Activated naive CD4-positive, alpha-beta T cell treated with anti-CD3 and anti-CD28 coated beads, Interleukin-2, amount 10 ng/mL, durations not matched to agents 7 days and 5 days (primary cell): ENCODE results near the gene CEP63.
"Not testable (repeated sequence)": the region's sequence is repeated elsewhere in the genome, so short reads cannot be mapped to it uniquely, and the experiment has no call there.

Experiments
- CTCF ChIA-PET: fragments of 350-600 bp; sonication (Branson Sonifier 250); formaldehyde crosslinking; loops from one replicate; lab custom pipeline; 2021; ENCODE audit warnings: antibody characterized with exemption; lab: Charles Lee
- DNase-seq: peaks from one replicate; pipeline ENCODE4 v3.0.0-alpha.2; 2020
- H3K27ac Mint-ChIP-seq: one replicate; pipeline ENCODE4 v1.8.0; 2021; ENCODE audit warnings: mild to moderate bottlenecking, moderate library complexity, mixed read lengths
- H3K27me3 Mint-ChIP-seq: one replicate; pipeline ENCODE4 v1.8.0; 2021; ENCODE audit warnings: mild to moderate bottlenecking, mixed read lengths
- H3K36me3 Mint-ChIP-seq: one replicate; pipeline ENCODE4 v1.8.0; 2021; ENCODE audit warnings: mixed read lengths
- H3K4me1 Mint-ChIP-seq: one replicate; pipeline ENCODE4 v1.8.0; 2021; ENCODE audit warnings: mixed read lengths
- H3K4me3 Mint-ChIP-seq: one replicate; pipeline ENCODE4 v1.8.0; 2021; ENCODE audit warnings: mild to moderate bottlenecking, moderate library complexity, mixed read lengths
- H3K9me3 Mint-ChIP-seq: one replicate; pipeline ENCODE4 v1.8.0; 2021; ENCODE audit warnings: mixed read lengths

The CEP63 gene

DNA sequence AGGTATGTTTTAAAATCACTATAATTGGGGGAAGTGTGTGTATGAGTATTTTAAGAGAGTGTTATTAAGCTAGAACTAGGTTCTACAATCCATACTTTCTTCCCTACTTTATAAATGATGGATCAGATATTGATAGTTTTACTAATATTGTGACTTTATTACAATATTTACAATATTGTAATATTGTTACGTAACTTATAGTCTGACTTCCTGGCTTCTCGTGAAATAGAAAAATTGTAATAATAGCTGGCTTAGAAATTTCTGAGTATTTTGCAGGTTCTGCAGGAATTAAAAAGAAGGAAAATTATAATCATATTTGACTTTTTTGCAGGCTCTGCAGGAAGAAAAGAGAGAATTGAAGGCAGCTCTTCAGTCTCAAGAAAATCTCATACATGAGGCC lies 60.0 kb downstream of the CEP63 start:
- H3K4me3 Mint-ChIP-seq: no peak overlapping the region
- H3K27ac Mint-ChIP-seq: no peak overlapping the region
- peaks cover 36% of the 10 kb centered on the region for H3K36me3 Mint-ChIP-seq
- DNase-seq: no peak
- no peaks in the 10 kb centered on the region for H3K27me3 Mint-ChIP-seq
- H3K9me3 Mint-ChIP-seq: no peaks in the 10 kb centered on the region
- CTCF ChIA-PET: interaction anchor here (0.6 kb wide), 1 partner anchor 726 kb away, joined by 3 read pairs; no protein-coding TSS in a partner anchor
- peaks cover 23% of the 10 kb centered on the region for H3K4me1 Mint-ChIP-seq

- peaks cover 44% of the 10 kb centered on the region for H3K36me3 Mint-ChIP-seq
- no peak for DNase-seq
- no peak overlapping the region for H3K27ac Mint-ChIP-seq
- no peaks in the 10 kb centered on the region for H3K9me3 Mint-ChIP-seq
- no peaks in the 10 kb centered on the region for H3K27me3 Mint-ChIP-seq
- CTCF ChIA-PET: no interaction called here
- H3K4me3 Mint-ChIP-seq: no peak overlapping the region
- no peaks in the 10 kb centered on the region for H3K4me1 Mint-ChIP-seq
These were observed 66.9 kb downstream of the CEP63 start for GRCh38 chr3:134552784-134553183.

DNA sequence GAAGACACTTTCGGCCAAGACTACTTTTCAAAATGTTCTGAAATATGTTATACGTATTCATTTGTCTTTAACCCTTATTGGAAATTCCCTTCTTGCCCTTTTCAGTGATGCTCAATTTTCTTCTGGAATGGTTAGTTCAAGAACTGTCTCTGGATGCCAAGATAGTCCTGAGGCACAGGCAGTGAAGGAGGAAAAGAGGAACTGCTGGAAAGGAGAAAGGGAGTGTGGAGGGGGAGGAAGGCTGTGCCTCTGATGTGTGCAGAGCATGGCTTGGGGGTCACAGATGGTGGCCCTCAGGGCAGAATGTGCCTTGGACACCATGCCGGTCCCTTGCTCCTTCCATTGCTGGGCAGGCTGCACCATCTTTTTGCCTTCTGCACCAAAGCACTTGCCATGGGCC lies 73.7 kb downstream of the CEP63 start:
- H3K9me3 Mint-ChIP-seq: no peaks in the 10 kb centered on the region
- peaks cover 2% of the 10 kb centered on the region for H3K4me1 Mint-ChIP-seq
- H3K4me3 Mint-ChIP-seq: no peak overlapping the region
- CTCF ChIA-PET: no interaction called here
- no peaks in the 10 kb centered on the region for H3K27me3 Mint-ChIP-seq
- no peak overlapping the region for H3K27ac Mint-ChIP-seq
- H3K36me3 Mint-ChIP-seq: peaks cover 41% of the 10 kb centered on the region
- DNase-seq: no peak

GRCh38 chr3:134562055-134562454 lies 76.2 kb downstream of the CEP63 start:
- Mint-ChIP-seq H3K27me3 (no peaks in the 10 kb centered on the region), H3K9me3 (no peaks in the 10 kb centered on the region), H3K4me3 (no peak overlapping the region), H3K4me1 (peaks cover 2% of the 10 kb centered on the region), H3K27ac (no peak overlapping the region), H3K36me3 (peaks cover 43% of the 10 kb centered on the region)
- no peak for DNase-seq
- CTCF ChIA-PET: no interaction called here

- H3K9me3 Mint-ChIP-seq: peaks cover 2% of the 10 kb centered on the region
- CTCF ChIA-PET: no interaction called here
- DNase-seq: no peak
- peaks cover 2% of the 10 kb centered on the region for H3K4me1 Mint-ChIP-seq
- H3K27ac Mint-ChIP-seq: no peak overlapping the region
- H3K27me3 Mint-ChIP-seq: no peaks in the 10 kb centered on the region
- H3K4me3 Mint-ChIP-seq: no peak overlapping the region
- peaks cover 38% of the 10 kb centered on the region for H3K36me3 Mint-ChIP-seq
These were observed 77.7 kb downstream of the CEP63 start for GRCh38 chr3:134563601-134564000.

- Mint-ChIP-seq H3K4me1 (peaks cover 2% of the 10 kb centered on the region), H3K9me3 (peaks cover 7% of the 10 kb centered on the region), H3K4me3 (no peak overlapping the region), H3K27ac (no peak overlapping the region), H3K27me3 (no peaks in the 10 kb centered on the region), H3K36me3 (peaks cover 27% of the 10 kb centered on the region)
- DNase-seq: no peak
- CTCF ChIA-PET: no interaction called here
These were observed 79.1 kb downstream of the CEP63 start for GRCh38 chr3:134564991-134565390.

- peaks cover under 1% of the 10 kb centered on the region for H3K4me1 Mint-ChIP-seq
- no peak for DNase-seq
- no peak overlapping the region for H3K4me3 Mint-ChIP-seq
- no peaks in the 10 kb centered on the region for H3K27me3 Mint-ChIP-seq
- H3K9me3 Mint-ChIP-seq: peaks cover 17% of the 10 kb centered on the region
- CTCF ChIA-PET: no interaction called here
- peaks cover 13% of the 10 kb centered on the region for H3K36me3 Mint-ChIP-seq
- no peak overlapping the region for H3K27ac Mint-ChIP-seq
These were observed 81.7 kb downstream of the CEP63 start for GRCh38 chr3:134567605-134568004.

DNA sequence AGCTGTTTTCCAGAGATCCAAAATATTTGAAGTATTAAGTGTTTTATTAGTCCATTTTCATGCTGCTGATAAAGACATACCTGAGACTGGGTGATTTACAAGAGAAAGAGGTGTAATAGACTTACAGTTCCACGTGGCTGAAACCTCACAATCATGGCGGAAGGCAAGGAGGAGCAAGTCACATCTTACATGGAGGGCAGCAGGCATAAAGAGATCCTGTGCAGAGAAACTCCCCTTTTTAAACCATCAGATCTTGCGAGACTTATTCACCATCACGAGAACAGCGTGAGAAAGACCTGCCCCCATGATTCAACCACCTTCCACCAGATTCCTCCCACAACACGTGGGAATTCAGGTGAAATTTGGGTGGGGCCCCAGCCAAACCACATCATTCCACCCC lies 82.9 kb downstream of the CEP63 start:
- no peaks in the 10 kb centered on the region for H3K4me1 Mint-ChIP-seq
- CTCF ChIA-PET: no interaction called here
- H3K9me3 Mint-ChIP-seq: peaks cover 17% of the 10 kb centered on the region
- DNase-seq: no peak
- H3K36me3 Mint-ChIP-seq: peaks cover 7% of the 10 kb centered on the region
- no peaks in the 10 kb centered on the region for H3K27me3 Mint-ChIP-seq
- no peak overlapping the region for H3K4me3 Mint-ChIP-seq
- H3K27ac Mint-ChIP-seq: no peak overlapping the region

DNA sequence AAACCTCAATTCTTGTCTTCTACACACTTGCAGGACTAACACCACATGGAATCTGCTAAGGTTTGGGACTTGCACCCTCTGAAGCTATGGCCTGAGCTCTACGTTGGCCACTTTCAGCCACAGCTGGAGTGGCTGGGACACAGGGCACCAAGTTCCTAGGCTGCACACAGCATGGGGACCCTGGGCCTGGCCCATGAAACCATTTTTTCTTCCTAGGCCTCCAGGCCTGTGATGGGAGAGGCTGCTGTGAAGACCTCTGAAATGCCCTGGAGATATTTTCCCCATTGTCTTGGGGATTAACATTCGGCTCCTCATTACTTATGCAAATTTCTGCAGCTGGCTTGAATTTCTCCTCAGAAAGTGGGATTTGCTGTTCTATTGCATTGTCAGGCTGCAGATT lies 84.0 kb downstream of the CEP63 start:
- H3K36me3 Mint-ChIP-seq, CTCF ChIA-PET, H3K4me1 Mint-ChIP-seq, H3K4me3 Mint-ChIP-seq, H3K27me3 Mint-ChIP-seq, DNase-seq, H3K27ac Mint-ChIP-seq: not testable (repeated sequence)
- H3K9me3 Mint-ChIP-seq: peaks cover 17% of the 10 kb centered on the region

- Mint-ChIP-seq H3K4me3 (no peak overlapping the region), H3K27me3 (no peaks in the 10 kb centered on the region), H3K36me3 (no peaks in the 10 kb centered on the region), H3K9me3 (no peaks in the 10 kb centered on the region), H3K4me1 (no peaks in the 10 kb centered on the region), H3K27ac (no peak overlapping the region)
- no peak for DNase-seq
- CTCF ChIA-PET: no interaction called here
These were observed 90.6 kb downstream of the CEP63 start for GRCh38 chr3:134576426-134576825.

GRCh38 chr3:134576831-134577230 lies 91.0 kb downstream of the CEP63 start:
- DNase-seq: no peak
- no peaks in the 10 kb centered on the region for H3K9me3 Mint-ChIP-seq
- H3K27ac Mint-ChIP-seq: no peak overlapping the region
- no peaks in the 10 kb centered on the region for H3K36me3 Mint-ChIP-seq
- CTCF ChIA-PET: no interaction called here
- H3K27me3 Mint-ChIP-seq: no peaks in the 10 kb centered on the region
- no peaks in the 10 kb centered on the region for H3K4me1 Mint-ChIP-seq
- H3K4me3 Mint-ChIP-seq: no peak overlapping the region

GRCh38 chr3:134579141-134579665 lies 93.3 kb downstream of the CEP63 start:
- no peak for DNase-seq
- H3K27me3 Mint-ChIP-seq: no peaks in the 10 kb centered on the region
- H3K27ac Mint-ChIP-seq: no peak overlapping the region
- no peaks in the 10 kb centered on the region for H3K36me3 Mint-ChIP-seq
- H3K9me3 Mint-ChIP-seq: peaks cover 3% of the 10 kb centered on the region
- H3K4me1 Mint-ChIP-seq: no peaks in the 10 kb centered on the region
- no peak overlapping the region for H3K4me3 Mint-ChIP-seq
- CTCF ChIA-PET: no interaction called here

DNA sequence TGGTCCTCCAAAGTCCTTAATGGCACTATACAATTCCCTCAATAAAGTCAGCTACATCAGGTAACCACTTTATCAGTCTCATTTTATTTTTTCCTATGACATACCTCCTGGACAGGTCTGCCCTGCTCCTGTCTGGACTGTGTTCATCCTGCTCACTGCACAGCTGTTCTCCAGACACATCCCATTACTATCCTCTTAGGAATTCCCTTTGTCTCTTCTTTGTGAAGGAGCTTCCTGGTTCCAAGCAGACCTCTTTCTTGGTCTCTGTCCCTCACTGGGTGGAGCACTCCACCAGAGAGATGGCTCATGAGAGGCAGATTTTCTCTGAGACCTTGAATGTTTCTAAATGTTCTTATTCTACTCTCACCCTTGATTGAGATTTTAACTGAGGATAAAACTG lies 104.9 kb downstream of the CEP63 start:
- Mint-ChIP-seq H3K9me3 (no peaks in the 10 kb centered on the region), H3K27ac (no peak overlapping the region), H3K36me3 (no peaks in the 10 kb centered on the region), H3K4me3 (no peak overlapping the region), H3K4me1 (no peaks in the 10 kb centered on the region), H3K27me3 (peaks cover 8% of the 10 kb centered on the region)
- CTCF ChIA-PET: no interaction called here
- no peak for DNase-seq

- no peaks in the 10 kb centered on the region for H3K36me3 Mint-ChIP-seq
- no peaks in the 10 kb centered on the region for H3K9me3 Mint-ChIP-seq
- H3K4me1 Mint-ChIP-seq: no peaks in the 10 kb centered on the region
These were observed 106.9 kb downstream of the CEP63 start for GRCh38 chr3:134592806-134593205.

GRCh38 chr3:134594331-134594741 lies 108.5 kb downstream of the CEP63 start:
- CTCF ChIA-PET: no interaction called here
- H3K4me1 Mint-ChIP-seq: no peaks in the 10 kb centered on the region
- no peak overlapping the region for H3K27ac Mint-ChIP-seq
- no peak for DNase-seq
- no peak overlapping the region for H3K4me3 Mint-ChIP-seq
- H3K9me3 Mint-ChIP-seq: no peaks in the 10 kb centered on the region
- H3K27me3 Mint-ChIP-seq: peaks cover 16% of the 10 kb centered on the region
- H3K36me3 Mint-ChIP-seq: no peaks in the 10 kb centered on the region

More at GRCh38 chr3:134592806-134593205, 106.9 kb downstream of the CEP63 start:
- CTCF ChIA-PET: no interaction called here
- DNase-seq: no peak
- Mint-ChIP-seq H3K4me3 (no peak overlapping the region), H3K27me3 (peaks cover 9% of the 10 kb centered on the region), H3K27ac (no peak overlapping the region)

DNA sequence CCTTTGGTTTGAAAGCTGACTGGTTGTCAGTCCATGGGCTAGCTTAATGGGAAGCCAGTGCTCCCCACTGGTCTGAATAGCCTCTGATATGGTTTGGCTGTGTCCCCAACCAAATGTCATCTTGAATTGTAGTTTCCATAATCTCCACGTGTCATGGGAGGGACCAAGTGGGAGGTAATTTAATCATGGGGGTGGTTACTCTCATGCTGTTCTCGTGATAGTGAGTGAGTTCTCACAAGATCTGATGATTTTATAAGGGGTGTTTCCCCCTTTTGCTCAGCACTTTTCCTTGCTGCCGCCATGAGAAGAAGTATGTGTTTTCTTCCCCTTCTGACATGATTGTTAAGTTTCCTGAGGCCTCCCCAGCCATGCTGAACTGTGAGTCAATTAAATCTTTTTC lies 109.1 kb downstream of the CEP63 start:
- CTCF ChIA-PET, H3K4me3 Mint-ChIP-seq, H3K4me1 Mint-ChIP-seq, H3K36me3 Mint-ChIP-seq, H3K9me3 Mint-ChIP-seq, DNase-seq, H3K27ac Mint-ChIP-seq: not testable (repeated sequence)
- H3K27me3 Mint-ChIP-seq: peaks cover 16% of the 10 kb centered on the region
